Measurements from ENCODE around the gene ATP4B.

The ATP4B gene

DNA sequence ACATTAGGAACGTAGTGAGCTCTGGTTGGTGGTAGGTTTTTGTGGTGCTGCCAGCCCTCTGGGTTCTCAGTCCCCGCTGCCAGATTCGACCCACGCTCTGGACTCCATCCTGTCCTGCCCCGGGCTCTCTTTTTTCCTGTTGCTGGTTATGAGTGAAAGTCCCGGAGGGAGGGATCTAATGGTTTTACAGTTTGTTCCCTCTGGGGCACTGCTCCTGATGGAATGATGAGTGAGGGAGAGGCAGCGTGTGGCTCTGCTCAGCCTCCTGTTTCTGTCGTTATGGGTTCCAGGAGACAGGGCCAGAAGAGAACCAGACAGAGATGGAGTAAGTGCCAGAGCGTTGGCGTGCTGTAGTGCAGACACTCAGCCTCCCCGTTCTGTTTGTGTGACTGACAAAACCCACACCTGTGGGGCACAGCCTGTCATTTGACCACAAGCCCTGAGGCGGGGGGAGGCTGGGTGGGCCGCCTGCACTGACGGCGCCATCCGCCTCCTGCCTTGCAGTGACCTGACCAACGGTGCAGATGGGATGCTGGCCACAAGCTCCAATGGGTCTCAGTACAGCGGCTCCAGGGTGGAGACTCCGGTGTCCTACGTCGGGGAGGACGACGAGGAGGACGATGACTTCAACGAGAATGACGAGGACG is 18.3 kb downstream of the ATP4B start:
- H3K4me3 ChIP-seq (ENCODE audit: low read depth, low read length) = peak overlapping the region; percentile 38
- no peak for TF ChIP-seq CTCF (IDR thresholded peaks at IDR 0.05; ENCODE audit: control insufficient read depth, extremely low read depth, insufficient read depth)
- DNase-seq (ENCODE audit: low read depth) = no peak

- DNase-seq (ENCODE audit: low read depth) = no peak
- no peak for TF ChIP-seq CTCF (IDR thresholded peaks at IDR 0.05; ENCODE audit: control insufficient read depth, extremely low read depth, insufficient read depth)
- H3K4me3 ChIP-seq (ENCODE audit: low read depth, low read length) = no peak overlapping the region
These were observed 19.2 kb downstream of the ATP4B start for GRCh38 chr13:113638806-113639205.

GRCh38 chr13:113638173-113638746 is 19.7 kb downstream of the ATP4B start:
- no peak overlapping the region for H3K4me3 ChIP-seq (ENCODE audit: low read depth, low read length)
- TF ChIP-seq CTCF (IDR thresholded peaks at IDR 0.05; ENCODE audit: control insufficient read depth, extremely low read depth, insufficient read depth) = no peak
- no peak for DNase-seq (ENCODE audit: low read depth)

DNA sequence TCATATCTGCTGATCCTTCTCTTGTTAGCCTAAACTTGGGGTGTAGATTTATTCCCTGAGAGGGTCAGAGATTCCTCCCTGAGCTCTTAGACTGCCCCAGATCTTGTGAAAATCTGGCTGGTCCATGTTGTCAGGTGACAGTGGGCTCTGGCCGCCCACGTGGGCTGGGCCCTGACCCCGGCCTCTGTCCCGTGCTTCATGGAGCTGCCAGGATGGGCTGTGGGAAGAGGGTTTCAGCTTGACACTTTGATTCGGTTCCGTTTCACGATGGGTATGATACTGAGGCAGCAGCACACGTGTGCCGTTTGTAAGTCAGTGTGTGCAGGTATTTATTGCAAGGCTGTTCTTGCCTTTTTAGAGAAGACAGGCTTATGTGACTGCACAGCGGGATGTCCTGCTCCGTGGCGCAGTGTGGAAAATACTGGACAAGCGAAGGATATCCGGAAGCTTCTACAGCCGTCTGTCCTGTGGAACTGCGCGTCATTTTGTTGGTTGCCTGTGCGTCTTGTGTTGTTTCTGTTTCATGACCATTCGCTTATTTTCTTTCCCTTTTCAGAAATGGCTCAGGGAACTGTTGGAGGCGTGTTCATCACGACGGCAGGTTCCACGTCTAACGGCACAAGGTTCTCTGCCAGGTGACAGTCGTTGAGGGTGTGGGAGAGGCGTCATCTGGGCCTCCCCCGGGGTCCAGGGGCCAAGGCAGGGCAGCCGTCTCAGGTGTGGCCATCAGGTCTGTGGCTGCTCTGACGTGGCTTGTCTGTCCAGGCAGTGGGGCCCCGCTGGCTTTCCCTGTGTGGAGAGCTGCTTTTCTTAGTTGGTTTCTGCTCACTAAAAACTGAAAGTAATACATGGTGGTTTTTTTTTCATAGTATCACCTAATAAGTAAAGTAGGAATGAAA is 20.5 kb downstream of the ATP4B start:
- no peak for DNase-seq (ENCODE audit: low read depth)
- H3K4me3 ChIP-seq (ENCODE audit: low read depth, low read length) = no peak overlapping the region
- TF ChIP-seq CTCF (IDR thresholded peaks at IDR 0.05; ENCODE audit: control insufficient read depth, extremely low read depth, insufficient read depth) = no peak

GRCh38 chr13:113636266-113636963 is 21.6 kb downstream of the ATP4B start:
- DNase-seq (ENCODE audit: low read depth) = no peak
- no peak overlapping the region for H3K4me3 ChIP-seq (ENCODE audit: low read depth, low read length)
- no peak for TF ChIP-seq CTCF (IDR thresholded peaks at IDR 0.05; ENCODE audit: control insufficient read depth, extremely low read depth, insufficient read depth)

GRCh38 chr13:113635709-113636108 is 22.3 kb downstream of the ATP4B start:
- no peak for DNase-seq (ENCODE audit: low read depth)
- no peak overlapping the region for H3K4me3 ChIP-seq (ENCODE audit: low read depth, low read length)
- TF ChIP-seq CTCF (IDR thresholded peaks at IDR 0.05; ENCODE audit: control insufficient read depth, extremely low read depth, insufficient read depth) = no peak

Measured in LNCaP clone FGC (cell line).